Peyer's patch (tissue), 4 donors: ENCODE measurements around the gene NR1H4.

Experiments
- CTCF ChIP-seq, 6 experiments: fragments of 450-650 bp in 4 of 6; fragments of 200-600 bp in 2 of 6; sonication (generic) in 1 of 6; IDR thresholded peaks; one replicate each; pipeline ENCODE4 v1.5.1; 2017 to 2019; ENCODE audit warnings: antibody characterized with exemption in 6 of 6, mild to moderate bottlenecking in 3 of 6, moderate library complexity in 1 of 6
- POLR2A ChIP-seq, 2 donors: fragments of 450-650 bp; IDR thresholded peaks; one replicate each; pipeline ENCODE4 v1.5.1; 2017; ENCODE audit warnings: antibody characterized with exemption in 2 of 2, mild to moderate bottlenecking in 2 of 2, moderate library complexity in 2 of 2

GRCh38 chr12:100512692-100513091 lies 39.0 kb downstream of the NR1H4 start:
- TF ChIP-seq CTCF (IDR thresholded peaks at IDR 0.05) = no peak
- no peak for TF ChIP-seq POLR2A (IDR thresholded peaks at IDR 0.05)
